CD8-positive, alpha-beta memory T cell (primary cell): ENCODE results near the gene DUSP14. TPM values are rescaled to one million over a fixed set of nuclear protein-coding genes. Genes with fewer than 3 reads are reported as not detected.
A peak's percentile ranks its signal among the peaks of the same experiment; 100 is the strongest.
"Not testable (repeated sequence)": the region's sequence is repeated elsewhere in the genome, so short reads cannot be mapped to it uniquely, and the experiment has no call there.

Source experiments
- CTCF ChIA-PET: fragments of 350-600 bp; sonication (Branson Sonifier 250); formaldehyde crosslinking; loops from one replicate; lab custom pipeline; 2021; ENCODE audit warnings: antibody characterized with exemption; lab: Charles Lee
- POLR2A ChIA-PET: fragments of 350-600 bp; sonication (Branson Sonifier 250); formaldehyde crosslinking; loops from one replicate; lab custom pipeline; 2021; ENCODE audit warnings: antibody characterized with exemption; lab: Charles Lee
- DNase-seq, 5 donors: peaks; one replicate each; pipeline versions ENCODE4 v3.0.0 to v3.0.0-alpha.2; 2020 to 2022; ENCODE audit warnings: mixed read lengths in 1 of 5
- H3K27ac ChIP-seq: one replicate; pipeline ENCODE4 v1.7.0; 2013; ENCODE audit warnings: low read depth, mild to moderate bottlenecking, low read length, moderate library complexity
- H3K27me3 ChIP-seq: 2 replicates; pipeline ENCODE4 v1.7.0; 2013; ENCODE audit warnings: low read length, mild to moderate bottlenecking; ENCODE audit not compliant: insufficient read depth, poor library complexity, severe bottlenecking
- H3K36me3 ChIP-seq: 2 replicates; pipeline ENCODE4 v1.7.0; 2013; ENCODE audit warnings: mild to moderate bottlenecking, low read length, moderate library complexity; ENCODE audit not compliant: insufficient read depth
- H3K4me1 ChIP-seq: 2 replicates; pipeline ENCODE4 v1.7.0; 2013; ENCODE audit warnings: mild to moderate bottlenecking, low read length, moderate library complexity; ENCODE audit not compliant: insufficient read depth
- H3K4me3 ChIP-seq: 2 replicates; pipeline ENCODE4 v1.7.0; 2013; ENCODE audit warnings: mild to moderate bottlenecking, low read length
- H3K9me3 ChIP-seq: 2 replicates; pipeline ENCODE4 v1.7.0; 2013; ENCODE audit warnings: mild to moderate bottlenecking, low read length
- H3K27ac Mint-ChIP-seq, 8 donors: one replicate each; pipeline ENCODE4 v1.8.0; 2020 to 2021; ENCODE audit warnings: mixed read lengths in 8 of 8, mild to moderate bottlenecking in 6 of 8, inconsistent platforms in 3 of 8, moderate library complexity in 3 of 8
- H3K27me3 Mint-ChIP-seq, 2 donors: one replicate each; pipeline ENCODE4 v1.8.0; 2020 to 2021; ENCODE audit warnings: mixed read lengths in 2 of 2, mild to moderate bottlenecking in 1 of 2, moderate library complexity in 1 of 2
- H3K36me3 Mint-ChIP-seq, 3 donors: one replicate each; pipeline ENCODE4 v1.8.0; 2020 to 2021; ENCODE audit warnings: mixed read lengths in 3 of 3, inconsistent platforms in 1 of 3, mild to moderate bottlenecking in 1 of 3
- H3K4me1 Mint-ChIP-seq, 3 donors: one replicate each; pipeline ENCODE4 v1.8.0; 2020 to 2021; ENCODE audit warnings: mixed read lengths in 3 of 3, inconsistent platforms in 1 of 3, mild to moderate bottlenecking in 1 of 3
- H3K4me3 Mint-ChIP-seq, 7 donors: one replicate each; pipeline ENCODE4 v1.8.0; 2020 to 2021; ENCODE audit warnings: mixed read lengths in 7 of 7, mild to moderate bottlenecking in 6 of 7, moderate library complexity in 4 of 7, inconsistent platforms in 2 of 7
- H3K9me3 Mint-ChIP-seq, 5 donors: one replicate each; pipeline ENCODE4 v1.8.0; 2020 to 2022; ENCODE audit warnings: mixed read lengths in 5 of 5, mild to moderate bottlenecking in 3 of 5, moderate library complexity in 2 of 5, inconsistent platforms in 1 of 5
- polyA plus RNA-seq: library from polyadenylated mRNA; unstranded; fragments of 300-500 nt; fragmentation: Illumina TruSeq; gene quantifications from one replicate; pipeline ENCODE4 v1.2.3, GENCODE V29; 2021
- total RNA-seq, 2 experiments: library from RNA; stranded (reverse); gene quantifications; one replicate each; pipeline ENCODE4 v1.2.3, GENCODE V29; 2021

The DUSP14 gene
- total and polyA plus RNA-seq, 3 experiments from 2014 or later = 18.7 to 19.0 (median 18.9) TPM

DNA sequence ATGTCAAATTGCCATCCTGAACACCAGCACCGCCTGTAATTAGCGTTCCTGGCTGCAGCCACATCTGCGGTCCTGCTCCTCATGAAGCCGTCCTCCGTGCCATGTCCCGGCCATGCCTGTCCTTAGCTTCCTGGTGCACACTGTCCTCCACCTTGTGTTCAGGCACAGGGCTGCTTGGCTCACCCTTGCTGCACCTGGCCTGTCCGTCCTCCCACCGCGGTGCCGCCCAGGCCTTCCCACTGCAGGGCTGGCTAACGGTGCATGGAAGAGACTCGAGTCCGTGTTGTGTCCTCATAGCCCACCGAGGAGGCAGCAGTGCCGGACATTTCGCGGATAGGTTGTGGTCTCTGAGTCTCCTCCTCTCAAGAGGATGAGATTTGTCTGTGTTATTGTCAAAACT is 20.4 kb downstream of the DUSP14 start:
- POLR2A ChIA-PET = no interaction called here
- H3K9me3 Mint-ChIP-seq = no peaks in the 10 kb centered on the region
- H3K4me3 Mint-ChIP-seq = no peak overlapping the region
- Histone ChIP-seq H3K9me3 (no peaks in the 10 kb centered on the region), H3K4me1 (no peaks in the 10 kb centered on the region), H3K36me3 (peaks cover 6% of the 10 kb centered on the region), H3K27me3 (no peaks in the 10 kb centered on the region), H3K27ac (no peak overlapping the region), H3K4me3 (no peak overlapping the region)
- peak overlapping the region in 5 of 8 donors; percentile 15 to 84 (median 33) for H3K27ac Mint-ChIP-seq
- H3K27me3 Mint-ChIP-seq = no peaks in the 10 kb centered on the region
- H3K4me1 Mint-ChIP-seq = peaks cover 14 to 22% (median 15%) of the 10 kb centered on the region in 3 donors
- no peak for DNase-seq
- H3K36me3 Mint-ChIP-seq = peaks cover 0 to 29% (median 0%) of the 10 kb centered on the region in 3 donors
- CTCF ChIA-PET = no interaction called here

DNA sequence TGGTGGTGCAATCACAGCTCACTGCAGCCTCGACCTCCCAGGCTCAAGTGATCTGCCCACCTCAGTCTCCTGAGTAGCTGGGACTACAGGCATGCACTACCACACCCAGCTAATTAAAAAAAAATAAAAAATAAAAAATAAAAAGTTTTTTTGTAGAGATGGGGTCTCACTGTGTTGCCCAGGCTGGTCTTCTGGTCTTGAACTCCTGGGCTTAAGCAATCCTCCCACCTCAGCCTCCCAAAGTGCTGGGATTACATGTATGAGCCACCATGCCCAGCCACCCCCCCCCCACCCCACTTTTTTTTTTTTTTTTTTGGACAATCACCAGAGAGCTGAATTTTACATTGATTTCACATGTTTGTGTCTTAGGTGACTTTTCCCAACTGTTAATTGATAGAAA is 22.0 kb downstream of the DUSP14 start:
- H3K27me3 Mint-ChIP-seq, H3K4me3 Mint-ChIP-seq, H3K4me1 ChIP-seq, H3K36me3 ChIP-seq, H3K27me3 ChIP-seq, H3K4me3 ChIP-seq, H3K27ac ChIP-seq, H3K9me3 ChIP-seq, H3K9me3 Mint-ChIP-seq, DNase-seq: not testable (repeated sequence)
- H3K4me1 Mint-ChIP-seq = peaks cover 10 to 17% (median 14%) of the 10 kb centered on the region in 3 donors
- CTCF ChIA-PET = interaction anchor here (0.8 kb wide), 1 partner anchor 98 kb away, joined by 3 read pairs; the partner anchor contains the start of gene SYNRG
- peaks cover 0 to 41% (median 0%) of the 10 kb centered on the region in 3 donors for H3K36me3 Mint-ChIP-seq
- POLR2A ChIA-PET = interaction anchor here (0.6 kb wide), 1 partner anchor 85 kb away, joined by 3 read pairs; no protein-coding TSS in a partner anchor
- H3K27ac Mint-ChIP-seq = peak overlapping the region in 1 of 8 donors; percentile 32

DNA sequence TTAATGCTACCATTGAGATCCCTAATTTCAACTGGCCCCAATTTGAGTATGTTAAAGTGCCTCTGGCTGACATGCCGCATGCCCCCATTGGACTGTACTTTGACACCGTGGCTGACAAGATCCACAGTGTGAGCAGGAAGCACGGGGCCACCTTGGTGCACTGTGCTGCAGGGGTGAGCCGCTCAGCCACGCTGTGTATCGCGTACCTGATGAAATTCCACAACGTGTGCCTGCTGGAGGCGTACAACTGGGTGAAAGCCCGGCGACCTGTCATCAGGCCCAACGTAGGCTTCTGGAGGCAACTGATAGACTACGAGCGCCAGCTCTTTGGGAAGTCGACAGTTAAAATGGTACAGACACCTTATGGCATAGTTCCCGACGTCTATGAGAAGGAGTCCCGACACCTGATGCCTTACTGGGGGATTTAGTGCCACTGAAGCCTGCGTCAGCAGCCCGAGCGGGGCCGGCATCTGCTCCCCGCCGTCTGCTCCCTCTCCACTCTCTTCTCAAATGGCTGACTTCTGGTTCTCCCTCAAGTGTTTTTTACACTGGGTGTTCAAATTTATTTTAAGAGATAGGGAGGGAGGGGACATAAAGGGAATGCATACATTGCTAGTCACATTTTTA is 22.9 kb downstream of the DUSP14 start:
- peak overlapping the region in 1 of 8 donors; percentile 60 for H3K27ac Mint-ChIP-seq
- H3K9me3 Mint-ChIP-seq = no peaks in the 10 kb centered on the region
- peaks cover 9 to 15% (median 14%) of the 10 kb centered on the region in 3 donors for H3K4me1 Mint-ChIP-seq
- no peak for DNase-seq
- CTCF ChIA-PET = no interaction called here
- H3K27me3 ChIP-seq = no peaks in the 10 kb centered on the region
- no peak overlapping the region for H3K4me3 Mint-ChIP-seq
- H3K9me3 ChIP-seq = no peaks in the 10 kb centered on the region
- no peak overlapping the region for H3K27ac ChIP-seq
- H3K4me3 ChIP-seq = no peak overlapping the region
- peaks cover 0 to 50% (median 0%) of the 10 kb centered on the region in 3 donors for H3K36me3 Mint-ChIP-seq
- no peaks in the 10 kb centered on the region for H3K4me1 ChIP-seq
- H3K27me3 Mint-ChIP-seq = no peaks in the 10 kb centered on the region
- peaks cover 13% of the 10 kb centered on the region for H3K36me3 ChIP-seq
- POLR2A ChIA-PET = interaction anchor here (0.6 to 0.7 kb wide), 2 partner anchors 18 to 66 kb away, joined by 3 read pairs; no protein-coding TSS in a partner anchor

DNA sequence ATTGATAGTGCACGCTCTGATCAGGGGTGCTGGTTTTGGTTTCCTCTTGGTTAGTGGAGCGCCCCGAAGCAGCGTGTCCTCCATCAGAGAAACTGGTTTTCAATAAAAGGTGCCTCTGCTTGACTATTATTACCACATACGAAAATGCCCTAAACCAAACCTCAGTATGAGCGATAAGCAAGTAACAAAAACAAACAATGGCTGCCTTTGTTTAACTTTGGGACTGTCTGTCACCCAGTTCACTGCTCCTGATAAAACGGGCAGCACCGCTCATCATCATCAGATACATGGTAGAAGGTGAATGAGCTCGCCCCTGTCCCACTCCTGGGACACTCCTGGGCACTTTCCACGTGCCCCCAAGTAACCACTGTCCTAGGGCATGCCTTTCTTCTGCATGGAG is 24.0 kb downstream of the DUSP14 start:
- no peak for DNase-seq
- H3K27ac ChIP-seq = no peak overlapping the region
- Mint-ChIP-seq H3K27ac (peak overlapping the region in 2 of 8 donors; percentile 17 to 54), H3K4me1 (peaks cover 9 to 19% (median 14%) of the 10 kb centered on the region in 3 donors), H3K4me3 (no peak overlapping the region), H3K27me3 (no peaks in the 10 kb centered on the region), H3K36me3 (peaks cover 0 to 62% (median 7%) of the 10 kb centered on the region in 3 donors), H3K9me3 (no peaks in the 10 kb centered on the region)
- no peaks in the 10 kb centered on the region for H3K4me1 ChIP-seq
- ChIA-PET POLR2A (no interaction called here), CTCF (no interaction called here)
- H3K9me3 ChIP-seq = no peaks in the 10 kb centered on the region
- no peak overlapping the region for H3K4me3 ChIP-seq
- H3K36me3 ChIP-seq = peaks cover 23% of the 10 kb centered on the region
- H3K27me3 ChIP-seq = no peaks in the 10 kb centered on the region

- H3K27ac ChIP-seq = no peak overlapping the region
- CTCF ChIA-PET = interaction anchor here (1.2 kb wide), 1 partner anchor 94 kb away, joined by 3 read pairs; no protein-coding TSS in a partner anchor
- no peaks in the 10 kb centered on the region for H3K27me3 ChIP-seq
- Mint-ChIP-seq H3K4me3 (no peak overlapping the region), H3K27me3 (no peaks in the 10 kb centered on the region), H3K9me3 (no peaks in the 10 kb centered on the region), H3K4me1 (peaks cover 9 to 29% (median 20%) of the 10 kb centered on the region in 3 donors), H3K36me3 (peaks cover 0 to 83% (median 10%) of the 10 kb centered on the region in 3 donors), H3K27ac (no peak overlapping the region)
- DNase-seq = no peak
- H3K4me1 ChIP-seq = no peaks in the 10 kb centered on the region
- H3K36me3 ChIP-seq = peaks cover 28% of the 10 kb centered on the region
- POLR2A ChIA-PET = no interaction called here
- H3K4me3 ChIP-seq = no peak overlapping the region
- H3K9me3 ChIP-seq = no peaks in the 10 kb centered on the region
Measured at GRCh38 chr17:37516127-37516571, 26.5 kb downstream of the DUSP14 start.

- H3K4me1 ChIP-seq = no peaks in the 10 kb centered on the region
- CTCF ChIA-PET = no interaction called here
- Mint-ChIP-seq H3K4me3 (no peak overlapping the region), H3K4me1 (peaks cover 14 to 28% (median 16%) of the 10 kb centered on the region in 3 donors), H3K27me3 (no peaks in the 10 kb centered on the region), H3K27ac (peak overlapping the region in 2 of 8 donors; percentile 22 to 58), H3K9me3 (no peaks in the 10 kb centered on the region), H3K36me3 (peaks cover 0 to 83% (median 14%) of the 10 kb centered on the region in 3 donors)
- H3K27me3 ChIP-seq = no peaks in the 10 kb centered on the region
- no peak overlapping the region for H3K27ac ChIP-seq
- H3K4me3 ChIP-seq = no peak overlapping the region
- no peaks in the 10 kb centered on the region for H3K9me3 ChIP-seq
- DNase-seq = no peak
- H3K36me3 ChIP-seq = peaks cover 37% of the 10 kb centered on the region
- POLR2A ChIA-PET = no interaction called here
Measured at GRCh38 chr17:37517881-37518280, 28.2 kb downstream of the DUSP14 start.

- peaks cover 19 to 32% (median 20%) of the 10 kb centered on the region in 3 donors for H3K4me1 Mint-ChIP-seq
- no peak for DNase-seq
- H3K27me3 Mint-ChIP-seq = no peaks in the 10 kb centered on the region
- peaks cover 33% of the 10 kb centered on the region for H3K36me3 ChIP-seq
- H3K27ac ChIP-seq = no peak overlapping the region
- H3K9me3 Mint-ChIP-seq = no peaks in the 10 kb centered on the region
- H3K4me1 ChIP-seq = no peaks in the 10 kb centered on the region
- H3K27me3 ChIP-seq = no peaks in the 10 kb centered on the region
- ChIA-PET CTCF (interaction anchor here (1.1 kb wide), 1 partner anchor 17 kb away, joined by 4 read pairs; no protein-coding TSS in a partner anchor), POLR2A (no interaction called here)
- no peaks in the 10 kb centered on the region for H3K9me3 ChIP-seq
- H3K36me3 Mint-ChIP-seq = peaks cover 0 to 82% (median 19%) of the 10 kb centered on the region in 3 donors
- H3K27ac Mint-ChIP-seq = peak overlapping the region in 6 of 8 donors; percentile 2 to 80 (median 43)
- no peak overlapping the region for H3K4me3 ChIP-seq
- no peak overlapping the region for H3K4me3 Mint-ChIP-seq
Measured at GRCh38 chr17:37518826-37519225, 29.1 kb downstream of the DUSP14 start.
